ENCODE measurements around the gene ABHD2.
"Not testable (repeated sequence)": the region's sequence is repeated elsewhere in the genome, so short reads cannot be mapped to it uniquely, and the experiment has no call there.

The ABHD2 gene

GRCh38 chr15:89099968-89100367 is 11.7 kb downstream of the ABHD2 start:
- DNase-seq = no peak

- no peak for DNase-seq
These were observed 13.3 kb downstream of the ABHD2 start for GRCh38 chr15:89101302-89102193.

- DNase-seq = no peak
These were observed 15.4 kb downstream of the ABHD2 start for GRCh38 chr15:89103481-89104171.

- no peak for DNase-seq
These were observed 15.9 kb downstream of the ABHD2 start for GRCh38 chr15:89104172-89104564.

GRCh38 chr15:89105147-89105546 is 16.9 kb downstream of the ABHD2 start:
- no peak for DNase-seq

GRCh38 chr15:89106200-89106599 is 17.9 kb downstream of the ABHD2 start:
- DNase-seq = no peak

- DNase-seq = no peak
These were observed 19.7 kb downstream of the ABHD2 start for GRCh38 chr15:89107984-89108383.

- no peak for DNase-seq
These were observed 20.6 kb downstream of the ABHD2 start for GRCh38 chr15:89108835-89109234.

- no peak for DNase-seq
These were observed 21.0 kb downstream of the ABHD2 start for GRCh38 chr15:89109238-89109637.

- no peak for DNase-seq
These were observed 21.8 kb downstream of the ABHD2 start for GRCh38 chr15:89110060-89110459.

GRCh38 chr15:89111352-89111751 is 23.1 kb downstream of the ABHD2 start:
- no peak for DNase-seq

GRCh38 chr15:89111961-89112340 is 23.7 kb downstream of the ABHD2 start:
- DNase-seq = no peak

GRCh38 chr15:89112341-89112971 is 24.2 kb downstream of the ABHD2 start:
- DNase-seq = peak; percentile 31

- no peak for DNase-seq
These were observed 25.2 kb downstream of the ABHD2 start for GRCh38 chr15:89113296-89114024.

GRCh38 chr15:89114990-89115389 is 26.7 kb downstream of the ABHD2 start:
- no peak for DNase-seq

- no peak for DNase-seq
These were observed 27.3 kb downstream of the ABHD2 start for GRCh38 chr15:89115547-89115946.

GRCh38 chr15:89116404-89116803 is 28.1 kb downstream of the ABHD2 start:
- DNase-seq = no peak

- DNase-seq = no peak
These were observed 29.5 kb downstream of the ABHD2 start for GRCh38 chr15:89117790-89118189.

GRCh38 chr15:89118481-89118989 is 30.3 kb downstream of the ABHD2 start:
- no peak for DNase-seq

GRCh38 chr15:89119489-89120478 is 31.5 kb downstream of the ABHD2 start:
- DNase-seq = no peak

- not testable (repeated sequence) for DNase-seq
These were observed 32.3 kb downstream of the ABHD2 start for GRCh38 chr15:89120479-89121000.

Measured in CD4-positive, alpha-beta T cell treated with Interleukin-6 for 4 hours (primary cell).